HepG2 (cell line): Measurements from ENCODE around the gene MED13L. TPM values are rescaled to one million over a fixed set of nuclear protein-coding genes. Genes with fewer than 3 reads are reported as not detected.

Experiments used
- ATAC-seq: fragments of 200-7000 bp; cut with Tn5 transposase; 3 replicates; pipeline ENCODE4 v1.9.1; 2020; ENCODE audit warnings: mild to moderate bottlenecking, moderate library complexity
- BruUV-seq: library from RNA; stranded (reverse); fragments of 400-500 nt; replicated peaks from 2 replicates; lab custom pipeline; 2021; lab: Mats Ljungman, UMichigan
- CTCF ChIA-PET: fragments of 300-600 bp; formaldehyde crosslinking; extraction: SDS; loops from one replicate; lab custom pipeline; 2021; ENCODE audit warnings: low total read pairs, inconsistent platforms, low intra/inter-chr PET ratio; lab: Yijun Ruan, JAX
- POLR2A ChIA-PET: fragments of 350-600 bp; sonication (Branson Sonifier 250); formaldehyde crosslinking; loops from one replicate; lab custom pipeline; 2020; ENCODE audit warnings: antibody characterized with exemption, inconsistent platforms; lab: Yijun Ruan, JAX
- DNase-seq: peaks from one replicate; pipeline ENCODE4 v3.0.0-alpha.2; 2015; ENCODE audit warnings: low spot score
- FAIRE-seq: peaks from 3 replicates; lab custom pipeline; 2011; peaks lifted over from hg19 to GRCh38; lab: Jason Lieb, UNC
- H2AFZ ChIP-seq: one replicate; pipeline ENCODE4 v1.6.1; 2011; ENCODE audit warnings: low read length, inconsistent platforms
- H3K27ac ChIP-seq: fragments of 300-600 bp; 3 replicates; pipeline ENCODE4 v1.8.0; 2011; ENCODE audit warnings: mixed run types, mild to moderate bottlenecking, mixed read lengths, low read length, inconsistent platforms; ENCODE audit not compliant: insufficient read depth; ENCODE audit errors: extremely low read length
- H3K27me3 ChIP-seq, 2 experiments: fragments of 200-600 bp in 1 of 2; 2 replicates in 1 of 2; 3 replicates in 1 of 2; pipeline versions ENCODE4 v1.6.0 to v1.8.0; 2011; ENCODE audit warnings: low read length in 2 of 2, mild to moderate bottlenecking in 2 of 2, moderate library complexity in 2 of 2, inconsistent platforms in 1 of 2; ENCODE audit not compliant: insufficient read depth in 2 of 2, control insufficient read depth in 1 of 2
- H3K36me3 ChIP-seq, 2 experiments: fragments of 200-600 bp in 1 of 2; replicated peaks in 1 of 2; 2 replicates in 1 of 2; 3 replicates in 1 of 2; pipeline versions ENCODE4 v1.5.1 to v1.8.0; 2011; ENCODE audit warnings: low read length in 2 of 2, inconsistent platforms in 1 of 2; ENCODE audit not compliant: insufficient read depth in 2 of 2, control insufficient read depth in 1 of 2
- H3K4me1 ChIP-seq: 2 replicates; pipeline ENCODE4 v1.5.1; 2012; ENCODE audit warnings: low read length, inconsistent platforms; ENCODE audit not compliant: insufficient read depth
- H3K4me2 ChIP-seq: 2 replicates; pipeline ENCODE4 v1.6.0; 2011; ENCODE audit warnings: low read depth, low read length, inconsistent platforms
- H3K4me3 ChIP-seq, 3 experiments: fragments of 200-600 bp in 1 of 3; sonication (generic), shearing (Covaris generic) in 1 of 3; replicated peaks in 1 of 3; 2 replicates each; pipeline ENCODE4 v1.5.1; 2011 to 2016; ENCODE audit warnings: low read length in 3 of 3, inconsistent platforms in 2 of 3, low read depth in 2 of 3, mild to moderate bottlenecking in 2 of 3, control low read depth in 1 of 3, mixed read lengths in 1 of 3; ENCODE audit not compliant: insufficient read depth in 1 of 3
- H3K79me2 ChIP-seq: one replicate; pipeline ENCODE4 v1.6.1; 2011; ENCODE audit warnings: low read length, inconsistent platforms; ENCODE audit not compliant: insufficient read depth
- H3K9ac ChIP-seq: 2 replicates; pipeline ENCODE4 v1.6.0; 2011; ENCODE audit warnings: mild to moderate bottlenecking, low read depth, low read length, inconsistent platforms; ENCODE audit not compliant: insufficient read depth
- H3K9me3 ChIP-seq: 2 replicates; pipeline ENCODE4 v1.5.1; 2012; ENCODE audit warnings: mild to moderate bottlenecking, low read length
- H4K20me1 ChIP-seq: 2 replicates; pipeline ENCODE4 v1.6.0; 2011; ENCODE audit warnings: inconsistent platforms, mild to moderate bottlenecking, low read length, moderate library complexity; ENCODE audit not compliant: insufficient read depth
- HCFC1 ChIP-seq: fragments of 150-350 bp; IDR thresholded peaks from 2 replicates; pipeline ENCODE4 v1.6.1; 2014; ENCODE audit warnings: low read depth, low read length
- NBN ChIP-seq: fragments of 450-650 bp; conservative IDR thresholded peaks from 2 replicates; pipeline ENCODE4 v1.6.1; 2017
- TOPORS ChIP-seq: sonication (generic); formaldehyde crosslinking; IDR thresholded peaks from 2 replicates; pipeline ENCODE4 v1.8.0; 2023; ENCODE audit warnings: mild to moderate bottlenecking, missing genetic modification reagents
- ZC3H13 ChIP-seq: sonication (generic); formaldehyde crosslinking; IDR thresholded peaks from 2 replicates; pipeline ENCODE4 v1.8.1; 2023; ENCODE audit warnings: mild to moderate bottlenecking, missing genetic modification reagents, moderate library complexity
- ZFP37 ChIP-seq: sonication (generic); formaldehyde crosslinking; IDR thresholded peaks from 2 replicates; pipeline ENCODE4 v1.4.0; 2020; ENCODE audit warnings: missing genetic modification reagents, borderline replicate concordance
- ZMYM4 ChIP-seq: sonication (generic); formaldehyde crosslinking; IDR thresholded peaks from 2 replicates; pipeline ENCODE4 v1.8.1; 2023; ENCODE audit warnings: mild to moderate bottlenecking, missing genetic modification reagents
- ZNF546 ChIP-seq: sonication (generic); formaldehyde crosslinking; conservative IDR thresholded peaks from 2 replicates; pipeline ENCODE4 v1.8.1; 2023; ENCODE audit warnings: mild to moderate bottlenecking, missing genetic modification reagents
- ZNF883 ChIP-seq: sonication (generic); formaldehyde crosslinking; IDR thresholded peaks from 2 replicates; pipeline ENCODE4 v1.5.1; 2020; ENCODE audit warnings: mild to moderate bottlenecking, missing genetic modification reagents; ENCODE audit errors: not compliant biosample characterization
- WGBS: methylation state at CpG from one replicate; pipeline ENCODE4 v1.1.6; 2017; ENCODE audit warnings: low lambda C conversion rate; 5-methylcytosine and 5-hydroxymethylcytosine counted together
- in situ Hi-C: cut with HindIII; loops from 2 replicates; pipeline ENCODE4 v1.10.0; 2017; ENCODE audit warnings: low pct_unique_long_range_greater_than_20kb; ENCODE audit not compliant: extremely low pct_ligation_motif_present
- intact Hi-C: fragments of 100-400 bp; cut with micrococcal nuclease; formaldehyde crosslinking; loops from one replicate; pipeline ENCODE4 v1.10.0; 2022; ENCODE audit not compliant: unreplicated experiment
- polyA plus RNA-seq, 8 experiments: library from polyadenylated mRNA; depleted of rRNA in 3 of 8; stranded (reverse) in 7 of 8; unstranded in 1 of 8; fragments of >200 nt; fragmentation: Illumina TruSeq in 4 of 8; extraction: Trizol in 4 of 8; gene quantifications; 2 replicates each; pipeline versions ENCODE4 v1.2.1 to v1.2.3, GENCODE V29; 2011 to 2016; ENCODE audit warnings: low read depth in 4 of 8, missing spikeins in 1 of 8, mixed read lengths in 1 of 8; ENCODE audit not compliant: insufficient read depth in 1 of 8
- total RNA-seq, 5 experiments: library from RNA; depleted of rRNA; stranded (reverse); fragments of >200 nt; fragmentation: Illumina TruSeq; extraction: Trizol; gene quantifications; 2 replicates each; pipeline ENCODE4 v1.2.3, GENCODE V29; 2016; ENCODE audit warnings: low read depth in 1 of 5
- TF ChIP-seq, protein P1 (sequence below): sonication (generic); formaldehyde crosslinking; IDR thresholded peaks from 2 replicates; pipeline ENCODE4 v1.8.0; 2022; ENCODE audit warnings: mild to moderate bottlenecking, missing genetic modification reagents
- TF ChIP-seq, protein P2 (sequence below), 2 experiments: fragments of 450-650 bp in 1 of 2; sonication (generic) in 1 of 2; formaldehyde crosslinking in 1 of 2; IDR thresholded peaks; 2 replicates each; pipeline versions ENCODE4 v1.6.1 to v1.8.0; 2016 to 2022; ENCODE audit warnings: antibody characterized with exemption in 1 of 2, mild to moderate bottlenecking in 1 of 2, missing genetic modification reagents in 1 of 2
- TF ChIP-seq, protein P3 (sequence below): sonication (generic); formaldehyde crosslinking; IDR thresholded peaks from 2 replicates; pipeline ENCODE4 v1.8.0; 2022; ENCODE audit warnings: missing genetic modification reagents, low read depth, mild to moderate bottlenecking, borderline replicate concordance
- TF ChIP-seq, protein P4 (sequence below): IDR thresholded peaks from 2 replicates; pipeline ENCODE4 v1.6.1; 2016; ENCODE audit warnings: low read depth

MED13L gene
- total and polyA plus RNA-seq, 2 of the 13 experiments (the other 11 are each of a cell fraction or from before 2014, with no cell fraction given): 24.8 to 38.9 TPM

DNA sequence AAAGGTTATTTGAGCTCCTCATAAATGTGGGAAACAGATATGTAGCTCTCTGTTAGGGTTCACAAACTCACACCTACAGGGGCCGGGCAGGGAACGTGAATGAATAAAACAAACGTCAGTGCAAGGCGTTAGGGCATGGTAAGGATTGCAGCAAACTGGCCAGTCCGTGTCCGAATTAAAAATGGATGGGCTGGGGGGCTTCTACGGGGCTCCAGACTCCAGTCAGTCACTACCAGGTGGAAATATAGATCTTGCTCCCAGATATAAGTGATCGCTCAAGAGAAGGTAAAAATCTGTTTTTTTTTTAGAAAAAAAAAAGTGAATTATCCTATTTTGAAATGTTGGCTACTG lies 333.1 kb downstream of the MED13L start:
- no peaks in the 10 kb centered on the region for H3K9me3 ChIP-seq
- no TSS peak for BruUV-seq
- intact Hi-C loops: no loop called here
- peak overlapping the region; percentile 62 for H3K27ac ChIP-seq
- peaks cover 26% of the 10 kb centered on the region for H3K4me1 ChIP-seq
- peak overlapping the region; percentile 18 for H2AFZ ChIP-seq
- H3K9ac ChIP-seq: 0 out of 2 replicates have a peak overlapping the region, but pooled peaks have one; percentile 40
- ChIA-PET POLR2A (no interaction called here), CTCF (interaction anchor here (0.6 to 1.7 kb wide), 2 partner anchors 22 to 1437 kb away, joined by 3 to 4 read pairs; no protein-coding TSS in a partner anchor)
- H3K4me2 ChIP-seq: peak overlapping the region; percentile 71
- DNase-seq (no peak), FAIRE-seq (no peak), ATAC-seq (no peak)
- 0 out of 6 replicates have a peak overlapping the region, but pooled peaks of 1 of the 3 experiments have one; percentile 43 for H3K4me3 ChIP-seq
- no peaks in the 10 kb centered on the region for H4K20me1 ChIP-seq
- in situ Hi-C loops: no loop called here
- H3K27me3 ChIP-seq: no peaks in the 10 kb centered on the region
- TF ChIP-seq ZNF546 (CRISPR knock-in tag): no peak
- 0 out of 2 replicates have a peak, but pooled peaks have one; percentile 18 for TF ChIP-seq TOPORS
- TF ChIP-seq HCFC1: no peak
- no peak for TF ChIP-seq ZNF883
- TF ChIP-seq, protein P1, sequence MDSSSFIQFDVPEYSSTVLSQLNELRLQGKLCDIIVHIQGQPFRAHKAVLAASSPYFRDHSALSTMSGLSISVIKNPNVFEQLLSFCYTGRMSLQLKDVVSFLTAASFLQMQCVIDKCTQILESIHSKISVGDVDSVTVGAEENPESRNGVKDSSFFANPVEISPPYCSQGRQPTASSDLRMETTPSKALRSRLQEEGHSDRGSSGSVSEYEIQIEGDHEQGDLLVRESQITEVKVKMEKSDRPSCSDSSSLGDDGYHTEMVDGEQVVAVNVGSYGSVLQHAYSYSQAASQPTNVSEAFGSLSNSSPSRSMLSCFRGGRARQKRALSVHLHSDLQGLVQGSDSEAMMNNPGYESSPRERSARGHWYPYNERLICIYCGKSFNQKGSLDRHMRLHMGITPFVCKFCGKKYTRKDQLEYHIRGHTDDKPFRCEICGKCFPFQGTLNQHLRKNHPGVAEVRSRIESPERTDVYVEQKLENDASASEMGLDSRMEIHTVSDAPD (CRISPR knock-in tag): 0 out of 2 replicates have a peak, but pooled peaks have one; percentile 13
- TF ChIP-seq ZMYM4: peak; percentile 11; the same call in 1 of the 2 replicates
- TF ChIP-seq, protein P2, sequence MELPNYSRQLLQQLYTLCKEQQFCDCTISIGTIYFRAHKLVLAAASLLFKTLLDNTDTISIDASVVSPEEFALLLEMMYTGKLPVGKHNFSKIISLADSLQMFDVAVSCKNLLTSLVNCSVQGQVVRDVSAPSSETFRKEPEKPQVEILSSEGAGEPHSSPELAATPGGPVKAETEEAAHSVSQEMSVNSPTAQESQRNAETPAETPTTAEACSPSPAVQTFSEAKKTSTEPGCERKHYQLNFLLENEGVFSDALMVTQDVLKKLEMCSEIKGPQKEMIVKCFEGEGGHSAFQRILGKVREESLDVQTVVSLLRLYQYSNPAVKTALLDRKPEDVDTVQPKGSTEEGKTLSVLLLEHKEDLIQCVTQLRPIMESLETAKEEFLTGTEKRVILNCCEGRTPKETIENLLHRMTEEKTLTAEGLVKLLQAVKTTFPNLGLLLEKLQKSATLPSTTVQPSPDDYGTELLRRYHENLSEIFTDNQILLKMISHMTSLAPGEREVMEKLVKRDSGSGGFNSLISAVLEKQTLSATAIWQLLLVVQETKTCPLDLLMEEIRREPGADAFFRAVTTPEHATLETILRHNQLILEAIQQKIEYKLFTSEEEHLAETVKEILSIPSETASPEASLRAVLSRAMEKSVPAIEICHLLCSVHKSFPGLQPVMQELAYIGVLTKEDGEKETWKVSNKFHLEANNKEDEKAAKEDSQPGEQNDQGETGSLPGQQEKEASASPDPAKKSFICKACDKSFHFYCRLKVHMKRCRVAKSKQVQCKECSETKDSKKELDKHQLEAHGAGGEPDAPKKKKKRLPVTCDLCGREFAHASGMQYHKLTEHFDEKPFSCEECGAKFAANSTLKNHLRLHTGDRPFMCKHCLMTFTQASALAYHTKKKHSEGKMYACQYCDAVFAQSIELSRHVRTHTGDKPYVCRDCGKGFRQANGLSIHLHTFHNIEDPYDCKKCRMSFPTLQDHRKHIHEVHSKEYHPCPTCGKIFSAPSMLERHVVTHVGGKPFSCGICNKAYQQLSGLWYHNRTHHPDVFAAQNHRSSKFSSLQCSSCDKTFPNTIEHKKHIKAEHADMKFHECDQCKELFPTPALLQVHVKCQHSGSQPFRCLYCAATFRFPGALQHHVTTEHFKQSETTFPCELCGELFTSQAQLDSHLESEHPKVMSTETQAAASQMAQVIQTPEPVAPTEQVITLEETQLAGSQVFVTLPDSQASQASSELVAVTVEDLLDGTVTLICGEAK (IDR thresholded peaks at IDR 0.05): no peak
- TF ChIP-seq, protein P2 (CRISPR knock-in tag; IDR thresholded peaks at IDR 0.05): peak; percentile 92; the same call in 1 of the 2 replicates
- TF ChIP-seq, protein P3, sequence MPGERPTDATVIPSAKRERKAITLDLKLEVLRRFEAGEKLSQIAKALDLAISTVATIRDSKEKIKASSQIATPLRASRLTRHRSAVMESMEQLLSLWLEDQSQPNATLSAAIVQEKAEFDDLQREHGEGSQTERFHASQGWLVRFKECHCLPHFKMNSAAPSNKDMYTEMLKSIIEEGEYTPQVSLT (CRISPR knock-in tag): no peak
- no peak for TF ChIP-seq NBN
- no peak for TF ChIP-seq ZFP37 (CRISPR knock-in tag)
- TF ChIP-seq ZC3H13 (CRISPR knock-in tag): no peak
- TF ChIP-seq, protein P4, sequence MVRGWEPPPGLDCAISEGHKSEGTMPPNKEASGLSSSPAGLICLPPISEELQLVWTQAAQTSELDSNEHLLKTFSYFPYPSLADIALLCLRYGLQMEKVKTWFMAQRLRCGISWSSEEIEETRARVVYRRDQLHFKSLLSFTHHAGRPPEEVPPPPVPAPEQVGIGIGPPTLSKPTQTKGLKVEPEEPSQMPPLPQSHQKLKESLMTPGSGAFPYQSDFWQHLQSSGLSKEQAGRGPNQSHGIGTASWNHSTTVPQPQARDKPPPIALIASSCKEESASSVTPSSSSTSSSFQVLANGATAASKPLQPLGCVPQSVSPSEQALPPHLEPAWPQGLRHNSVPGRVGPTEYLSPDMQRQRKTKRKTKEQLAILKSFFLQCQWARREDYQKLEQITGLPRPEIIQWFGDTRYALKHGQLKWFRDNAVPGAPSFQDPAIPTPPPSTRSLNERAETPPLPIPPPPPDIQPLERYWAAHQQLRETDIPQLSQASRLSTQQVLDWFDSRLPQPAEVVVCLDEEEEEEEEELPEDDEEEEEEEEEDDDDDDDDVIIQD (CRISPR knock-in tag): peak; percentile 5; the same call in 1 of the 2 replicates
- H3K36me3 ChIP-seq: no peaks in the 10 kb centered on the region
- WGBS: 70% methylated on average over 8 of the region's 8 CpGs
- no peaks in the 10 kb centered on the region for H3K79me2 ChIP-seq
